ENCODE measurements around the gene UPF3B. TPM values are rescaled to one million over a fixed set of nuclear protein-coding genes. Genes with fewer than 3 reads are reported as not detected.

Gene UPF3B
- total RNA-seq, 4 donors from 2014 or later, result 4.3 to 5.6 (median 5.1) TPM

GRCh38 chrX:119871599-119872395, 19.0 kb upstream of the UPF3B start, which contains the start of the genes NDUFA1 and RNF113A:
Gene NDUFA1 (plus strand): TSS chrX:119871832. CDS start chrX:119871912, 80 bp downstream.
Gene RNF113A (minus strand): TSS chrX:119871733. CDS start chrX:119871613, 120 bp downstream.
- intact Hi-C loops (cut with DNase I; ENCODE audit: low total_unique reads), result no loop called here
- TF ChIP-seq CTCF (IDR thresholded peaks at IDR 0.05), result no peak
- no peak for TF ChIP-seq POLR2A (IDR thresholded peaks at IDR 0.05)
- WGBS, 2 donors, result 52% methylated on average over 62 of the region's 62 CpGs; no CpG with 5 or more reads in 1 of the 2 donors
- peak; percentile 75 to 96 for DNase-seq (ENCODE audit: low spot score in 2 of 2)
- H3K4me3 ChIP-seq (ENCODE audit: low read depth, poor library complexity, severe bottlenecking), result peak within 1 kb of the TSS; percentile 48

GRCh38 chrX:119871245-119871598, 18.5 kb upstream of the UPF3B start:
- no peak for TF ChIP-seq POLR2A (IDR thresholded peaks at IDR 0.05)
- no peak for TF ChIP-seq CTCF (IDR thresholded peaks at IDR 0.05)
- 2 to 42% methylated on average over 24 to 26 of the region's 26 CpGs for WGBS, 2 donors
- H3K4me3 ChIP-seq (ENCODE audit: low read depth, poor library complexity, severe bottlenecking), result peak overlapping the region; percentile 48
- intact Hi-C loops (cut with DNase I; ENCODE audit: low total_unique reads), result no loop called here
- DNase-seq (ENCODE audit: low spot score in 2 of 2), result no peak

GRCh38 chrX:119870626-119871131, 17.9 kb upstream of the UPF3B start:
- no peak for DNase-seq (ENCODE audit: low spot score in 2 of 2)
- TF ChIP-seq CTCF (IDR thresholded peaks at IDR 0.05), result no peak
- TF ChIP-seq POLR2A (IDR thresholded peaks at IDR 0.05), result no peak
- intact Hi-C loops (cut with DNase I; ENCODE audit: low total_unique reads), result no loop called here
- 1 to 40% methylated on average over 18 to 25 of the region's 25 CpGs for WGBS, 2 donors
- peak overlapping the region; percentile 48 for H3K4me3 ChIP-seq (ENCODE audit: low read depth, poor library complexity, severe bottlenecking)

- intact Hi-C loops (cut with DNase I; ENCODE audit: low total_unique reads), result no loop called here
- no peak for DNase-seq (ENCODE audit: low spot score in 2 of 2)
- 30 to 61% methylated on average over 10 of the region's 10 CpGs for WGBS, 2 donors
- TF ChIP-seq POLR2A (IDR thresholded peaks at IDR 0.05), result no peak
- no peak overlapping the region for H3K4me3 ChIP-seq (ENCODE audit: low read depth, poor library complexity, severe bottlenecking)
Observed at GRCh38 chrX:119853444-119853843, 681 bp upstream of the UPF3B start.

- 75 to 84% methylated on average over 3 of the region's 3 CpGs for WGBS, 2 donors
- intact Hi-C loops (cut with DNase I; ENCODE audit: low total_unique reads), result no loop called here
- no peak overlapping the region for H3K4me3 ChIP-seq (ENCODE audit: low read depth, poor library complexity, severe bottlenecking)
- no peak for TF ChIP-seq CTCF (IDR thresholded peaks at IDR 0.05)
- no peak for TF ChIP-seq POLR2A (IDR thresholded peaks at IDR 0.05)
- no peak for DNase-seq (ENCODE audit: low spot score in 2 of 2)
Observed at GRCh38 chrX:119833905-119834304, 18.9 kb downstream of the UPF3B start.

- DNase-seq (ENCODE audit: low spot score in 2 of 2), result no peak
- no peak overlapping the region for H3K4me3 ChIP-seq (ENCODE audit: low read depth, poor library complexity, severe bottlenecking)
- WGBS, 2 donors, result 89 to 93% methylated on average over 5 of the region's 5 CpGs
- TF ChIP-seq CTCF (IDR thresholded peaks at IDR 0.05) (no peak), POLR2A (IDR thresholded peaks at IDR 0.05) (no peak)
- intact Hi-C loops (cut with DNase I; ENCODE audit: low total_unique reads), result no loop called here
Observed at GRCh38 chrX:119828446-119828845, 24.3 kb downstream of the UPF3B start.
